ENCODE data around the gene PARD3B.

DNA sequence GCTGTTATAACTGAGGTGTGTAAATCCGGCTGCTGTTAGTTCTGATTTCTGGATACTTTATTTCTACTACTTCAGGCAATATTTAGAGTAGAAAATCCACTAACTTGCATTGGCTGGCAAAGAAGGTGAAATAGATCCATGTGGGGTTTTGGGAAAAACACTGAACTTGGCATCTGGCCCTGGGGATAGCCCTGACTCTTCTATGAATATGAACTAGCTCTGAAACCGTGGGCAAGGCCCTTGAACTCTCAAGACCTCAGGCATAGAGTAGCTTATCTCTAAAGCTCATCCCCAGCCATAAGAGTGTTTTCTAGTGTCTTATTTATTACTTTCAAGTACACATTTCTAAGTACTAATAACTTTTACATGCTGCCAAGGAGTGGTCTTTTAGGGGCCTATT is 25.8 kb downstream of the PARD3B start:
- TF ChIP-seq POLR2A (IDR thresholded peaks at IDR 0.05) (no peak), POLR2AphosphoS5 (IDR thresholded peaks at IDR 0.05) (no peak)
- TF ChIP-seq, protein P1, sequence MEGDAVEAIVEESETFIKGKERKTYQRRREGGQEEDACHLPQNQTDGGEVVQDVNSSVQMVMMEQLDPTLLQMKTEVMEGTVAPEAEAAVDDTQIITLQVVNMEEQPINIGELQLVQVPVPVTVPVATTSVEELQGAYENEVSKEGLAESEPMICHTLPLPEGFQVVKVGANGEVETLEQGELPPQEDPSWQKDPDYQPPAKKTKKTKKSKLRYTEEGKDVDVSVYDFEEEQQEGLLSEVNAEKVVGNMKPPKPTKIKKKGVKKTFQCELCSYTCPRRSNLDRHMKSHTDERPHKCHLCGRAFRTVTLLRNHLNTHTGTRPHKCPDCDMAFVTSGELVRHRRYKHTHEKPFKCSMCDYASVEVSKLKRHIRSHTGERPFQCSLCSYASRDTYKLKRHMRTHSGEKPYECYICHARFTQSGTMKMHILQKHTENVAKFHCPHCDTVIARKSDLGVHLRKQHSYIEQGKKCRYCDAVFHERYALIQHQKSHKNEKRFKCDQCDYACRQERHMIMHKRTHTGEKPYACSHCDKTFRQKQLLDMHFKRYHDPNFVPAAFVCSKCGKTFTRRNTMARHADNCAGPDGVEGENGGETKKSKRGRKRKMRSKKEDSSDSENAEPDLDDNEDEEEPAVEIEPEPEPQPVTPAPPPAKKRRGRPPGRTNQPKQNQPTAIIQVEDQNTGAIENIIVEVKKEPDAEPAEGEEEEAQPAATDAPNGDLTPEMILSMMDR (IDR thresholded peaks at IDR 0.05) = no peak

Data from prostate gland (tissue), 2 donors.